Mesenchymal stem cell (in vitro differentiated cells and primary cell): ENCODE measurements around the gene NCOR2.
A peak's percentile ranks its signal among the peaks of the same experiment; 100 is the strongest.
"Not testable (repeated sequence)": the region's sequence is repeated elsewhere in the genome, so short reads cannot be mapped to it uniquely, and the experiment has no call there.

Experiments used
- DNase-seq: peaks from one replicate; pipeline ENCODE4 v3.0.0-alpha.2; 2013
- H2AFZ ChIP-seq: one replicate; pipeline ENCODE4 v1.6.1; 2013; ENCODE audit warnings: low read depth, mild to moderate bottlenecking, control low read depth, inconsistent platforms, low read length, moderate library complexity
- H2AK5ac ChIP-seq: 2 replicates; pipeline ENCODE4 v1.6.1; 2013; ENCODE audit warnings: low read length, moderate library complexity, mild to moderate bottlenecking, inconsistent platforms; ENCODE audit not compliant: severe bottlenecking
- H2BK120ac ChIP-seq: one replicate; pipeline ENCODE4 v1.6.1; 2013; ENCODE audit warnings: low read depth, mild to moderate bottlenecking, inconsistent platforms, low read length, moderate library complexity
- H2BK12ac ChIP-seq, 2 experiments: one replicate each; pipeline ENCODE4 v1.6.1; 2013; ENCODE audit warnings: inconsistent platforms in 2 of 2, low read length in 2 of 2, mild to moderate bottlenecking in 2 of 2, moderate library complexity in 2 of 2, control low read depth in 1 of 2
- H2BK15ac ChIP-seq: one replicate; pipeline ENCODE4 v1.6.1; 2013; ENCODE audit warnings: mild to moderate bottlenecking, low read depth, inconsistent platforms; ENCODE audit not compliant: poor library complexity, severe bottlenecking
- H2BK5ac ChIP-seq: 2 replicates; pipeline ENCODE4 v1.6.1; 2013; ENCODE audit warnings: low read depth, mild to moderate bottlenecking, low read length, control low read depth, inconsistent platforms; ENCODE audit not compliant: poor library complexity, severe bottlenecking
- H3K14ac ChIP-seq, 2 experiments: one replicate each; pipeline ENCODE4 v1.6.1; 2013; ENCODE audit warnings: inconsistent platforms in 2 of 2, low read length in 2 of 2, control low read depth in 1 of 2, mild to moderate bottlenecking in 1 of 2, moderate library complexity in 1 of 2
- H3K18ac ChIP-seq, 2 experiments: one replicate each; pipeline ENCODE4 v1.6.1; 2013; ENCODE audit warnings: inconsistent platforms in 2 of 2, low read length in 2 of 2, control low read depth in 1 of 2, low read depth in 1 of 2, mild to moderate bottlenecking in 1 of 2
- H3K23ac ChIP-seq, 2 experiments: one replicate each; pipeline ENCODE4 v1.6.1; 2013; ENCODE audit warnings: inconsistent platforms in 2 of 2, low read length in 2 of 2, mild to moderate bottlenecking in 2 of 2, moderate library complexity in 2 of 2, control low read depth in 1 of 2
- H3K27ac ChIP-seq: 2 replicates; pipeline ENCODE4 v1.5.1; 2013; ENCODE audit warnings: mild to moderate bottlenecking, moderate library complexity, low read length, control low read depth, inconsistent platforms; ENCODE audit not compliant: poor library complexity, severe bottlenecking
- H3K27me3 ChIP-seq, 2 experiments: 2 replicates each; pipeline versions ENCODE4 v1.6.1 to v1.7.0; 2013; ENCODE audit warnings: low read length in 2 of 2, mild to moderate bottlenecking in 2 of 2, moderate library complexity in 2 of 2, control low read depth in 1 of 2, inconsistent platforms in 1 of 2; ENCODE audit not compliant: control insufficient read depth in 1 of 2, insufficient read depth in 1 of 2
- H3K36me3 ChIP-seq, 2 experiments: 2 replicates each; pipeline versions ENCODE4 v1.6.1 to v1.7.0; 2013; ENCODE audit warnings: low read length in 2 of 2, control low read depth in 1 of 2, inconsistent platforms in 1 of 2, low read depth in 1 of 2, mild to moderate bottlenecking in 1 of 2; ENCODE audit not compliant: insufficient read depth in 2 of 2, control insufficient read depth in 1 of 2
- H3K4ac ChIP-seq, 2 experiments: one replicate each; pipeline ENCODE4 v1.6.1; 2013; ENCODE audit warnings: inconsistent platforms in 2 of 2, low read length in 2 of 2, mild to moderate bottlenecking in 2 of 2, moderate library complexity in 2 of 2, control low read depth in 1 of 2, low read depth in 1 of 2
- H3K4me1 ChIP-seq: 2 replicates; pipeline ENCODE4 v1.6.1; 2013; ENCODE audit warnings: low read depth, low read length, control low read depth; ENCODE audit not compliant: control insufficient read depth, insufficient read depth
- H3K4me2 ChIP-seq: 2 replicates; pipeline ENCODE4 v1.6.1; 2013; ENCODE audit warnings: low read length, mild to moderate bottlenecking, inconsistent platforms; ENCODE audit not compliant: poor library complexity, severe bottlenecking
- H3K4me3 ChIP-seq, 2 experiments: 2 replicates each; pipeline versions ENCODE4 v1.5.1 to v1.7.0; 2013; ENCODE audit warnings: low read length in 2 of 2, mild to moderate bottlenecking in 2 of 2, control low read depth in 1 of 2, low read depth in 1 of 2; ENCODE audit not compliant: insufficient read depth in 1 of 2
- H3K79me1 ChIP-seq: replicated peaks from 2 replicates; pipeline ENCODE4 v1.6.1; 2013; ENCODE audit warnings: mild to moderate bottlenecking, control low read depth, low read length, inconsistent platforms; ENCODE audit not compliant: poor library complexity, severe bottlenecking
- H3K9ac ChIP-seq: 2 replicates; pipeline ENCODE4 v1.7.0; 2013; ENCODE audit warnings: mild to moderate bottlenecking, low read length, moderate library complexity
- H3K9me3 ChIP-seq: 2 replicates; pipeline ENCODE4 v1.7.0; 2013; ENCODE audit warnings: mild to moderate bottlenecking, low read length; ENCODE audit not compliant: control insufficient read depth
- H4K8ac ChIP-seq: one replicate; pipeline ENCODE4 v1.6.1; 2013; ENCODE audit warnings: inconsistent platforms, mild to moderate bottlenecking, low read length, moderate library complexity
- H4K91ac ChIP-seq: one replicate; pipeline ENCODE4 v1.6.1; 2013; ENCODE audit warnings: mild to moderate bottlenecking, low read length, inconsistent platforms
- WGBS: methylation state at CpG from one replicate; pipeline ENCODE4 v1.1.7; 2013; ENCODE audit warnings: mixed read lengths; 5-methylcytosine and 5-hydroxymethylcytosine counted together

NCOR2 gene

GRCh38 chr12:124584494-124584893 is 17.1 kb upstream of the NCOR2 start:
- H2BK15ac ChIP-seq = not testable (repeated sequence)

GRCh38 chr12:124583854-124584253 is 16.4 kb upstream of the NCOR2 start:
- H3K9ac ChIP-seq = no peak overlapping the region
- no peak overlapping the region for H3K27ac ChIP-seq
- H2BK15ac ChIP-seq = peak overlapping the region; percentile 35

More at GRCh38 chr12:124584494-124584893, 17.1 kb upstream of the NCOR2 start:
- H3K4me3 ChIP-seq, H3K36me3 ChIP-seq, H2BK5ac ChIP-seq, H3K4me2 ChIP-seq, H3K79me1 ChIP-seq, H2AK5ac ChIP-seq, H2BK12ac ChIP-seq, H3K23ac ChIP-seq, H3K27me3 ChIP-seq, H3K4ac ChIP-seq, H3K9ac ChIP-seq, H3K27ac ChIP-seq, H2BK120ac ChIP-seq, H3K4me1 ChIP-seq, H2AFZ ChIP-seq, H4K91ac ChIP-seq, H3K18ac ChIP-seq, H3K14ac ChIP-seq, DNase-seq, H4K8ac ChIP-seq: not testable (repeated sequence)
- H3K9me3 ChIP-seq = peaks cover 10% of the 10 kb centered on the region
- WGBS = 100% methylated on average over 2 of the region's 7 CpGs

GRCh38 chr12:124582108-124582424 is 14.7 kb upstream of the NCOR2 start:
- peak overlapping the region; percentile 29 to 42 for H3K18ac ChIP-seq
- peak overlapping the region; percentile 3 for H2AFZ ChIP-seq
- peak overlapping the region; percentile 6 for H2BK120ac ChIP-seq
- H3K14ac ChIP-seq = no peak overlapping the region
- no peak for DNase-seq
- peaks cover 0 to 7% of the 10 kb centered on the region in 2 experiments for H3K27me3 ChIP-seq
- peak overlapping the region; percentile 44 to 52 for H2BK12ac ChIP-seq
- H3K23ac ChIP-seq = no peak overlapping the region
- WGBS = 75% methylated on average over 5 of the region's 5 CpGs
- no peak overlapping the region for H3K27ac ChIP-seq
- peak overlapping the region; percentile 71 for H2BK15ac ChIP-seq
- peaks cover 0 to 5% of the 10 kb centered on the region in 2 experiments for H3K36me3 ChIP-seq
- H3K9me3 ChIP-seq = peaks cover 24% of the 10 kb centered on the region
- peak overlapping the region; percentile 10 for H4K8ac ChIP-seq
- no peak overlapping the region for H3K9ac ChIP-seq
- H3K4ac ChIP-seq = no peak overlapping the region
- peaks cover 2% of the 10 kb centered on the region for H3K4me1 ChIP-seq
- no peak overlapping the region for H3K4me3 ChIP-seq
- H2BK5ac ChIP-seq = no peak overlapping the region
- no peaks in the 10 kb centered on the region for H3K79me1 ChIP-seq
- H4K91ac ChIP-seq = peak overlapping the region; percentile 3
- no peak overlapping the region for H2AK5ac ChIP-seq
- no peak overlapping the region for H3K4me2 ChIP-seq

More at GRCh38 chr12:124583854-124584253, 16.4 kb upstream of the NCOR2 start:
- Histone ChIP-seq H4K8ac (no peak overlapping the region), H4K91ac (no peak overlapping the region), H2AK5ac (no peak overlapping the region), H3K18ac (no peak overlapping the region), H2BK5ac (no peak overlapping the region), H3K36me3 (no peaks in the 10 kb centered on the region), H3K23ac (no peak overlapping the region), H3K4me3 (no peak overlapping the region), H3K79me1 (no peaks in the 10 kb centered on the region), H2BK12ac (no peak overlapping the region), H3K4me1 (peaks cover 4% of the 10 kb centered on the region), H3K9me3 (peaks cover 14% of the 10 kb centered on the region), H3K14ac (no peak overlapping the region), H2BK120ac (no peak overlapping the region), H3K4ac (no peak overlapping the region), H2AFZ (no peak overlapping the region), H3K27me3 (peaks cover 0 to under 1% of the 10 kb centered on the region in 2 experiments), H3K4me2 (no peak overlapping the region)
- 97% methylated on average over 9 of the region's 10 CpGs for whole genome bisulfite sequencing
- DNase-seq = no peak

GRCh38 chr12:124581307-124582107 is 14.1 kb upstream of the NCOR2 start:
- H3K27me3 ChIP-seq = peaks cover 0 to 7% of the 10 kb centered on the region in 2 experiments
- H3K18ac ChIP-seq = peak overlapping the region in 1 of 2 experiments; percentile 42
- no peak overlapping the region for H3K4ac ChIP-seq
- H3K14ac ChIP-seq = no peak overlapping the region
- H3K4me3 ChIP-seq = no peak overlapping the region
- H3K9me3 ChIP-seq = peaks cover 30% of the 10 kb centered on the region
- peaks cover 2% of the 10 kb centered on the region for H3K4me1 ChIP-seq
- H3K9ac ChIP-seq = no peak overlapping the region
- no peaks in the 10 kb centered on the region for H3K79me1 ChIP-seq
- no peak overlapping the region for H3K23ac ChIP-seq
- DNase-seq = no peak
- H2AK5ac ChIP-seq = no peak overlapping the region
- H2BK120ac ChIP-seq = no peak overlapping the region
- peaks cover 0 to 5% of the 10 kb centered on the region in 2 experiments for H3K36me3 ChIP-seq
- peak overlapping the region; percentile 10 for H4K8ac ChIP-seq
- no peak overlapping the region for H4K91ac ChIP-seq
- no peak overlapping the region for H3K4me2 ChIP-seq
- no peak overlapping the region for H2BK5ac ChIP-seq
- H2BK15ac ChIP-seq = peak overlapping the region; percentile 71
- H3K27ac ChIP-seq = no peak overlapping the region
- H2BK12ac ChIP-seq = peak overlapping the region in 1 of 2 experiments; percentile 52
- WGBS = 79% methylated on average over 10 of the region's 15 CpGs
- H2AFZ ChIP-seq = peak overlapping the region; percentile 3
